PFSK-1 (cell line): ENCODE data around the gene NOL6.

Experiments used
- FOXP2 ChIP-seq: optimal IDR thresholded peaks from 2 replicates; pipeline ENCODE3; 2011; ENCODE audit warnings: borderline replicate concordance, control low read depth, inconsistent platforms; ENCODE audit not compliant: insufficient read depth; ENCODE audit errors: extremely low read length, extremely low read depth
- POLR2AphosphoS5 ChIP-seq: IDR thresholded peaks from 2 replicates; pipeline ENCODE4 v1.6.1; 2012; ENCODE audit warnings: low read depth, mild to moderate bottlenecking, control low read depth, low read length, moderate library complexity
- REST ChIP-seq, 2 experiments: IDR thresholded peaks; 2 replicates each; pipeline versions ENCODE4 v1.6.1 to v1.8.0; 2011 to 2012; ENCODE audit warnings: low read depth in 2 of 2, low read length in 2 of 2, control low read depth in 1 of 2, inconsistent platforms in 1 of 2, mild to moderate bottlenecking in 1 of 2, moderate library complexity in 1 of 2; ENCODE audit not compliant: insufficient read depth in 1 of 2
- SIN3A ChIP-seq: IDR thresholded peaks from 2 replicates; pipeline ENCODE4 v1.6.1; 2012; ENCODE audit warnings: mild to moderate bottlenecking, low read length, moderate library complexity, borderline replicate concordance; ENCODE audit not compliant: insufficient read depth
- TAF1 ChIP-seq: IDR thresholded peaks from 2 replicates; pipeline ENCODE4 v1.6.1; 2012; ENCODE audit warnings: low read length, control low read depth, borderline replicate concordance; ENCODE audit not compliant: insufficient read depth

NOL6 gene

GRCh38 chr9:33468797-33469621, 4.7 kb downstream of the NOL6 start:
- TF ChIP-seq TAF1 (no peak), FOXP2 (no peak), SIN3A (no peak), POLR2AphosphoS5 (no peak), REST (IDR thresholded peaks at IDR 0.05; ENCODE audit: insufficient read depth in 1 of 2, low read depth in 2 of 2, low read length in 2 of 2) (no peak)

- TF ChIP-seq TAF1 = no peak
- no peak for TF ChIP-seq REST (IDR thresholded peaks at IDR 0.05; ENCODE audit: insufficient read depth in 1 of 2, low read depth in 2 of 2, low read length in 2 of 2)
- TF ChIP-seq POLR2AphosphoS5 = no peak
- no peak for TF ChIP-seq SIN3A
- TF ChIP-seq FOXP2 = no peak
Observed at GRCh38 chr9:33468215-33468730, 5.5 kb downstream of the NOL6 start.

GRCh38 chr9:33467526-33467925, 6.2 kb downstream of the NOL6 start:
- no peak for TF ChIP-seq SIN3A
- TF ChIP-seq REST (IDR thresholded peaks at IDR 0.05; ENCODE audit: insufficient read depth in 1 of 2, low read depth in 2 of 2, low read length in 2 of 2) = no peak
- TF ChIP-seq FOXP2 = no peak
- TF ChIP-seq POLR2AphosphoS5 = no peak
- no peak for TF ChIP-seq TAF1

- TF ChIP-seq POLR2AphosphoS5 = no peak
- no peak for TF ChIP-seq REST (IDR thresholded peaks at IDR 0.05; ENCODE audit: insufficient read depth in 1 of 2, low read depth in 2 of 2, low read length in 2 of 2)
- TF ChIP-seq TAF1 = no peak
- TF ChIP-seq SIN3A = no peak
- TF ChIP-seq FOXP2 = no peak
Observed at GRCh38 chr9:33466565-33467495, 6.9 kb downstream of the NOL6 start.
